Colonic mucosa (tissue), 4 donors: ENCODE results near the gene MAP4. TPM values are rescaled to one million over a fixed set of nuclear protein-coding genes. Genes with fewer than 3 reads are reported as not detected.

Source experiments
- DNase-seq: peaks from one replicate; pipeline ENCODE4 v3.0.0-alpha.2; 2020
- H3K27ac ChIP-seq: fragments of 200-600 bp; one replicate; pipeline ENCODE4 v1.8.0; 2021
- H3K27me3 ChIP-seq: fragments of 200-600 bp; one replicate; pipeline ENCODE4 v1.8.0; 2021
- H3K36me3 ChIP-seq: fragments of 200-600 bp; one replicate; pipeline ENCODE4 v1.8.0; 2021
- H3K4me1 ChIP-seq: fragments of 200-600 bp; one replicate; pipeline ENCODE4 v1.8.0; 2021; ENCODE audit warnings: mild to moderate bottlenecking
- H3K4me3 ChIP-seq: fragments of 200-600 bp; one replicate; pipeline ENCODE4 v1.8.0; 2021
- H3K9ac ChIP-seq, 2 donors: one replicate each; pipeline ENCODE4 v1.7.0; 2013; ENCODE audit warnings: control low read depth in 2 of 2, low read depth in 2 of 2, low read length in 2 of 2
- H3K9me3 ChIP-seq: fragments of 200-600 bp; one replicate; pipeline ENCODE4 v1.8.0; 2021
- CTCF ChIP-seq: fragments of 200-600 bp; IDR thresholded peaks from one replicate; pipeline ENCODE4 v1.8.0; 2022; ENCODE audit warnings: antibody characterized with exemption, mild to moderate bottlenecking
- intact Hi-C: fragments of 100-400 bp; cut with DNase I; formaldehyde crosslinking; loops from one replicate; pipeline ENCODE4 v1.14.1; 2022
- total RNA-seq, 2 donors: library from RNA; stranded (reverse); fragmentation: NEBNext Ultra II Directional in 1 of 2; extraction: Animal tissue kit (Norgen Biotek cat#: 25700) in 1 of 2; gene quantifications; one replicate each; pipeline ENCODE4 v1.2.1, GENCODE V29; 2021
- donor health status: healthy.
- donor health status: DM: no; HTN: no; CAD: no.
- donor health status: DM: no; HTN: no; CAD: no.

MAP4 gene
- total RNA-seq, 2 donors from 2014 or later: 117 to 132 TPM

- H3K27ac ChIP-seq: no peak overlapping the region
- intact Hi-C loops: no loop called here
- no peak for DNase-seq
- H3K27me3 ChIP-seq: no peaks in the 10 kb centered on the region
- H3K4me3 ChIP-seq: no peak overlapping the region
- TF ChIP-seq CTCF: no peak
- H3K36me3 ChIP-seq: no peaks in the 10 kb centered on the region
- no peaks in the 10 kb centered on the region for H3K9me3 ChIP-seq
- H3K9ac ChIP-seq: no peak overlapping the region
- H3K4me1 ChIP-seq: no peaks in the 10 kb centered on the region
Observed at GRCh38 chr3:48047841-48048464, 31.7 kb upstream of the MAP4 start.

GRCh38 chr3:48042071-48042760 is 26.0 kb upstream of the MAP4 start:
- peaks cover 5% of the 10 kb centered on the region for H3K4me1 ChIP-seq
- no peak overlapping the region for H3K9ac ChIP-seq
- H3K27ac ChIP-seq: no peak overlapping the region
- intact Hi-C loops: no loop called here
- no peaks in the 10 kb centered on the region for H3K36me3 ChIP-seq
- no peaks in the 10 kb centered on the region for H3K27me3 ChIP-seq
- H3K4me3 ChIP-seq: no peak overlapping the region
- DNase-seq: no peak
- H3K9me3 ChIP-seq: no peaks in the 10 kb centered on the region
- TF ChIP-seq CTCF: no peak

GRCh38 chr3:48039487-48040190 is 23.4 kb upstream of the MAP4 start:
- Histone ChIP-seq H3K27me3 (no peaks in the 10 kb centered on the region), H3K27ac (peak overlapping the region; percentile 16), H3K4me1 (peaks cover 5% of the 10 kb centered on the region), H3K4me3 (no peak overlapping the region), H3K9me3 (no peaks in the 10 kb centered on the region), H3K9ac (no peak overlapping the region), H3K36me3 (no peaks in the 10 kb centered on the region)
- intact Hi-C loops: no loop called here
- no peak for TF ChIP-seq CTCF
- DNase-seq: no peak

- Histone ChIP-seq H3K4me3 (no peak overlapping the region), H3K4me1 (peaks cover 7% of the 10 kb centered on the region), H3K9ac (no peak overlapping the region), H3K27ac (peak overlapping the region; percentile 16), H3K9me3 (no peaks in the 10 kb centered on the region), H3K27me3 (no peaks in the 10 kb centered on the region), H3K36me3 (no peaks in the 10 kb centered on the region)
- intact Hi-C loops: no loop called here
- DNase-seq: no peak
- no peak for TF ChIP-seq CTCF
Observed at GRCh38 chr3:48038971-48039481, 22.8 kb upstream of the MAP4 start.

GRCh38 chr3:48034000-48034516 is 17.8 kb upstream of the MAP4 start:
- peaks cover 8% of the 10 kb centered on the region for H3K4me1 ChIP-seq
- no peak for DNase-seq
- no peaks in the 10 kb centered on the region for H3K36me3 ChIP-seq
- TF ChIP-seq CTCF: no peak
- H3K9ac ChIP-seq: no peak overlapping the region
- H3K9me3 ChIP-seq: no peaks in the 10 kb centered on the region
- intact Hi-C loops: no loop called here
- no peaks in the 10 kb centered on the region for H3K27me3 ChIP-seq
- H3K4me3 ChIP-seq: no peak overlapping the region
- no peak overlapping the region for H3K27ac ChIP-seq
